ENCODE measurements around the gene CNMD.

DNA sequence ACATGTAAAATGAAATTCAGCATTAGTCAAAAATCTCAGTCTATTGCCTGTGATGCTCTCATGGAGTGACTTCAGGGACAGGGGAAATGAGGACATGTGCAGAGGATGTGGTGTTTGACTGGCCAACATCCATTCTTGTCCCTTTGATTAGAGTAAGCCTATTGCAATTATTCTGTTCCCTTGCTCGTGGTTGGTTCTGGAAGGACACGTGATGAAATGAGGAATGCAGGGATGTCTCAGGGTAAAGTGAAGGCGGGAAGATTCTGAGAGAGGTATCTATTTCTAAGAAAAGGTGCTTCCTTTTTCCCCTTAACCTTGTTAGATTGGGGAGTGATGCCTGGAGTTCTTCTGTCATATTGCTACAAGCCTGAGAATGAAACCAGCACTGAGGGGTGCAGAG lies 37.1 kb upstream of the CNMD start:
- no peak for TF ChIP-seq EZH2 (IDR thresholded peaks at IDR 0.05; ENCODE audit: low read length)
- TF ChIP-seq, protein P1, sequence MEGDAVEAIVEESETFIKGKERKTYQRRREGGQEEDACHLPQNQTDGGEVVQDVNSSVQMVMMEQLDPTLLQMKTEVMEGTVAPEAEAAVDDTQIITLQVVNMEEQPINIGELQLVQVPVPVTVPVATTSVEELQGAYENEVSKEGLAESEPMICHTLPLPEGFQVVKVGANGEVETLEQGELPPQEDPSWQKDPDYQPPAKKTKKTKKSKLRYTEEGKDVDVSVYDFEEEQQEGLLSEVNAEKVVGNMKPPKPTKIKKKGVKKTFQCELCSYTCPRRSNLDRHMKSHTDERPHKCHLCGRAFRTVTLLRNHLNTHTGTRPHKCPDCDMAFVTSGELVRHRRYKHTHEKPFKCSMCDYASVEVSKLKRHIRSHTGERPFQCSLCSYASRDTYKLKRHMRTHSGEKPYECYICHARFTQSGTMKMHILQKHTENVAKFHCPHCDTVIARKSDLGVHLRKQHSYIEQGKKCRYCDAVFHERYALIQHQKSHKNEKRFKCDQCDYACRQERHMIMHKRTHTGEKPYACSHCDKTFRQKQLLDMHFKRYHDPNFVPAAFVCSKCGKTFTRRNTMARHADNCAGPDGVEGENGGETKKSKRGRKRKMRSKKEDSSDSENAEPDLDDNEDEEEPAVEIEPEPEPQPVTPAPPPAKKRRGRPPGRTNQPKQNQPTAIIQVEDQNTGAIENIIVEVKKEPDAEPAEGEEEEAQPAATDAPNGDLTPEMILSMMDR (optimal IDR thresholded peaks at IDR 0.05 in 1 of 3, IDR thresholded peaks at IDR 0.05 in 1 of 3, conservative IDR thresholded peaks at IDR 0.05 in 1 of 3; ENCODE audit: extremely low read depth in 1 of 3, insufficient read depth in 2 of 3, low read length in 3 of 3) = no peak
